Stimulated activated CD4-positive, alpha-beta T cell treated with anti-CD3 and anti-CD28 coated beads, Interleukin-1b, Interleukin-23, amount 100 ng/mL, for 48 hours (primary cell): ENCODE data around the gene EXOC4.
"Not testable (repeated sequence)": the region's sequence is repeated elsewhere in the genome, so short reads cannot be mapped to it uniquely, and the experiment has no call there.

Source experiments
- DNase-seq: peaks from one replicate; pipeline ENCODE4 v3.0.0-alpha.2; 2020

The EXOC4 gene

DNA sequence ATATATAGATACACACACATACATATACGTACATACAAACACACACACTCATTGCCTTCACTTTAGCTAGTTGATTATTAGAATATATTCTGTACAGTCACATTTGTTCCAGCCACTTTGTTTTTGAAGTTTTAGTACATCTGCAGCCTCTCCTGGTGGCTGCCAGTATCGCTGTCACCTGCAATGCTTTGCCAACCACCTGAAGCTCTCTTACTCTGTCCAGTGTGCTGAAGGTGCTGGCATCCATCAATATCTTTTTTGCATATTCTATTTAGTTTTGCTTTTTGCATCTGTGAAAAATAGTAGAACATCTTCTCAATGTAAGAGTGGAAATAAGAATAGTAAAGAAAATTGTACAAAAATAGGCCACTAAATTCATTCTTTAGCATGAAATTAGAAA, 388.6 kb downstream of the EXOC4 start:
- no peak for DNase-seq

DNA sequence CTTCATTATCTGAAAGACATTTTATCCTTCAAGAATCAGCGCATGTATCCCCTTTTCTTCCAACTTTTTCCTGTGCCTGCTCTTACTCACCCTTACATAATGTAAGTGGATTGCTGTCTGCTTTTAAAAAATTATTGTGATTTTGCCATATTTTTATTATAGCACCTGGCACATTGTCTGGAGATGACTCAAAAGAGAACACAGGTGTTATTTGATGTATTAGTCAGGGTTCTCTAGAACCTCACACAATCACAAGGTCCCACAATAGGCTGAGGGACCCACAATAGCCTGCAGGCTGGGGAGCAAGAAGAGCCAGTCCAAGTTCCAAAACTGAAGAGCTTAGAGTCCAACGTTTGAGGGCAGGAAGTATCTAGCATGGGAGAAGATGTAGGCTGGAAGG, 390.0 kb downstream of the EXOC4 start:
- DNase-seq: no peak

DNA sequence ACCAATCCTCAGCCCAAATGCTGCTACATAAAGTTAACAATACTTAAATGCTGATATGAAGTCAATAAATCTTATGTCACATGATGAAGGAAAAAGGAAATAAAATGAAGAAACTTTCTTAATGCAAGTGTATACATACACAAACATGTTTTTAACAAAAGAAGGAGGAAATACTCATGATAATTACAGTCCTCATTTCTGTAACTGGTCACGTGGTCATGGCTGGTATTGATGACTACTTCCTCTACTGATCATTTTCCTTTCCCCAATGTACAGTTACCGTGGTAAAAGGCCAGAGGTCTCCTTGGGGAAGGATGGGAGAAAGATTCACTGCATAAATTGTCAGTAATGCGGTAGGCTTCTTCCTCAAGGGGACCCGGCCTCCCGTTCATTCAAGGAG, 390.8 kb downstream of the EXOC4 start:
- DNase-seq: not testable (repeated sequence)

DNA sequence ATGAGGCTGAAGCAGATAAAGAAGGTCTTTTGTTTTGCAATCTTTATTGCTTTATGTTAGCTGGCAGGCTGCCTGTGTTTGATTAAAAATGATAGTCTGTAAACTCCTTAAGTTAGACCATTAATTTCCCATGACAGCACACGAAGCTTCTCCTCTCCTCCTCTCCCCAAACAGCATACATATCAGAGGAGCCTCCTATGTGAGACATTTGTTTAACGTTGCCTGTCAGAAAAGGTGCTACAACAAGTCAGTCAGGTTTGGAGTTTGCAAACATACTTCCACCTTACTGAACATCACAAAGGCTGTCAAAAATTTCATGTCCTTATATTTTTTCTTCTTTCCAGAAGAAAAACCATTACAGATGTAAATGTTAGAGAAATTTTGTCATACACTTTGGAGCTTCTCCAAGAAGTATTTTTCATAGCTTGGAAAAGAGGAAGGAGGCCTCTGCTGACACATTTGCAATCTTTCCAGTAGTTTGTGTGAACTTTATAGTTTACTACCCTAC, 393.1 kb downstream of the EXOC4 start:
- DNase-seq: no peak

DNA sequence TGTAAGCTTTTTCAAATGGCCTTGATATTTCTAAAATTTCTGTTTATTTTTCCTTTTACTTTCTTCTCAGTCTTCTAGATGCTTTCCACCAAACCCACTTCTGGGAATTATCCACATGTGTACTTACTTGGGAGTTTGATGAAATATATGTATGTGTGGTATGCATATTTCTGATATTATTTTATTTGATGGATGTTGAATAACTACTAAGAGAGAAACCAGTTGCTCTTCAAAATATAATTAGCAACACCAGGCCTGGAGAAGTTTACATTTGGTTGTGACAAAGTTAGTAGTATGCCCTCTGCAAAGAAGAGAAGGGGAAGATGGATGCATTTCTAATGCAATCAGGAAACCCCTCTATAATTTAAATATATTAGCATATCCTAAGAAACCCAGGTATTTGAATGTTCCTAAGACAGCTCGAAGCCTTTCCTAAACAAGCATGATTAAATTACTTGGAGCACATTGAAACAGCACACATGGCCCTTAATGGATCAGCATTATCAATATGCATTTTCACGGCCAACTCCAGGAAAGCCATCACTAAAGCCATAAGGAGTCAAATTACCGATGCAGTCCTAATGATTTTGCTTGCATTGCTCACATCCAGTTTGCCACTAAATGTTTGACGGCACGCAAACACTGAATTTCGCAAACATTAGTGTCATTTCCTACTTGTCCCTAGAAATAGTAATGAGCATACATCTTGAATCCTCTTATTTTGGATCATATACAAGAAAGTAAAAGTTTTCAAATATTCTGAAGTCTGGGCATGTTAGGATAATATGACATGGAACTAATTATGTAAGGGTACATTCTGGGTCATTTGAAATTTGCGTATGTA, 393.8 kb downstream of the EXOC4 start:
- no peak for DNase-seq

DNA sequence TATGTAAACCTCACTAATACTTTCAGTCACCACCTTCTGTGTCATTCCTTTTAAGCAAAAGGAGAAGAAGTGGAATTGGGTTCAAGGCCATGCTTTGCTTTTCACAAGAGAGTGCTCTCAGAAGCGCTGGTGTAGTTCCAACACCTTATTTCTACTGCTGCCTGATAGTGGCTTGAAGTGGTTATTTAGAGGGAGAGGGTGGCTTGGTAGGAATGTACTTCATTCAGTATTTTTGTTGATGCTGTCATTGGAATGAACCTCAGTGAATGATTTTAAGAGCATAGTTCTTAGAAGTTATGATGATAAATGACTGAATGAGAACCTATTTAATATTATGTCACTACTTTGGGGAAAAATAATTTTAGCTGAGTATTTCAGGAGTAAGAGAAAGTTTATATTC, 396.7 kb downstream of the EXOC4 start:
- no peak for DNase-seq

DNA sequence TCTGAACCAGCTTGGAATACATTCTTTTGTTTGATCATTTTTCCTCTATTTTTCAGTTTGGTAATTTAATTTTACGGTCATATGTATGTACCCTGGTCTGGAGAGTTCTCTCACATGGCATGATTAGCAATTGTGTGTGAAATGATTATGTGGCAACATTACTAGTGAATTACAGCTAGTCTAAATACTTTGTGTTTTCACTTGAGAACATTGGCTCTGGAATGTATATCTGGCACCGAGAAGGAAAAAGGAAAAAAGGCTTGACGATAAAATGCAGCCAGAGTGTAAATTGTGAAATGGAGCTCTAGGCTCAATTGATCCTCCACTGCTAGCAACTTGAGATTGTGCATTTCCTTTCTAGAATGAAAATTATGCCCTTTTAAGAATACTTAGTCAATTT, 397.2 kb downstream of the EXOC4 start:
- DNase-seq: no peak

DNA sequence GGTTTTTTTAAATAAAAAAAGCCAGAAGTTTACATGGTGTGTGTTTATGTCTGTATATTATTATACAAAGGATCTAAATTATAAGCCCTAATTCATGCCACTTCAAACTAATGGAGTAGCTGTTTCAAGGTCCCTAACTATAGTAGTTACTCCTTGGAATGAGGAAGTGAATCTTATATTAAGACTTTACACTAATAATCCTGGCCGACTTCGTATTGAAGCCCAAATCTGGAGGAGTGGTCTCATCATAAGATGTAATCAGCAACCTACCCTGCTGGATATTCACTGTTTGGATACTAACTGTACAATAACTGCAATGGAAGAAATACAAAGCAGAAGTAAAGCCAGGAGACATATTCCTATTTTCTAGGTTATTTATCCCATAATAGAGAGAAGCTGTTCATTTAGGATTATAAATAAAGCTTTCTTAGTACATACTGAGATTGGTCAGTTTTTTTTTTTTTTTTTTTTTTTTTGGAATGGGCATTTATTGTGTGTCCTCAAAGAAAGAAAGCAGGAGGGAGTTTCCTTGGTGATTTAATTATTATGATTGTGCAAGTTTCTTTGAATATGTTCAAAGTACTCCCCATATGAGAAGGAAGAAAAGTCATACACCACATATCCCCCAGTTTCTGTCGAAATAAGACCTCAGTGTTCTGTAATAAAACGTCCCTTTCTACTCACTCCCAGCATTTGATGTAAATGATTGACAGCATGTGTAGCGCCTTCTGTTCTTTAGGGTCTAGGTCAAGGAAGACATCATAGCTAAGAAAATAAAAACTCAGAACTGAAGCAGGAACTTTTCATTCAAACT, 397.8 kb downstream of the EXOC4 start:
- no peak for DNase-seq

DNA sequence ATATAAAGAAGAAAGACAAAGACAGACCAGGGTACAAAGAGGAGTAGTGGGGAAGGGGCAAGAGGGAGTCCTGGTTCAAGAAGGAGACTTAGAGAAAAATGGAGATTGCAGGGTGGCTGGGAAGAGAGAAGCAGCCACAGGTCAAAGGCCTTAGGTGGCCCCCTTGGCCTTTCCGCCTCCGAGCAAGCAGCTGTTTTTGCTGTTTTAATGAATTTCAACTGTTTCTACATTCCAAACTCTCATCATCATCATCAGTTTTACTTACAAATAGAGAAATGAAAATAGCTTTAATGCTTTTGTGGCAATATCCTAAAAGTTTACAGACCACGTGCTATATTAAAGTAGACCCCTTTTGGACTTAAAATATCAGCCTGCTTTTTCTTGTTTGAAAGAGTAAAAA, 399.7 kb downstream of the EXOC4 start:
- DNase-seq: no peak

DNA sequence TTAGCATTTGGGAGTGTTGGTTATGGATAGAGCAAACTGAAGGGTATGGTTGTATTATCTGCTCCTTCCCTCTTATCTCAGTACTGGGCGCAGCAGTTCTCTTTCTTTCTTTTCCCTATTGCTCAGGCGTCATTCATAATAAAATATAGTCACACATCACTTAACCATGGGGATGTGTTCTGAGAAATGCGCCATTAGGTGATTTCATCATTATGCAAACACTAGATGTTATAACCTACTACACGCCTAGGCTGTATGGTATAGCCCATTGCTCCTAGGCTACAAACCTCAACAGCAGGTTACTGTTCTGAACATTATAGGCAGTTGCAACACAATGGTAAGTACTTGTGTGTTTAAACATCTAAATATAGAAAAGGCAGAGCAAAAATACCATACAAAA, 401.7 kb downstream of the EXOC4 start:
- no peak for DNase-seq

DNA sequence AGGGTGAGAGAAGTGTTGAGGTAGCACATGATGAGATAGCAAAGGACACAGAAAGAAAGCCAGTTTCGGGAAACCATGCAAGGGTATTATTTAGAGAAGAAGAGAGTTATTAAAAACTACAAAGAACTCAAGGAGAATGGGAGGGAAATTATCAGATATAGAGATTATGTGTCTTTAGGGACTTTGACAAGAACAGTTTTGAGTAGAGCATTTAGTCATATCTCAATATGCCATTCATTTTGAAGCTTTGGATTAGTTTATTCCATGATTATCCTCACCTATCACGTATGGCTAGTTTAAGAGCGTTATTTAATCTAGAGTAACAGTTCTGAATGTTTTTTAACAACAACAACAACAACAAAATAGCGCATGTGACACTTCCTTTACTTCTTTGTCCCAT, 409.4 kb downstream of the EXOC4 start:
- no peak for DNase-seq

DNA sequence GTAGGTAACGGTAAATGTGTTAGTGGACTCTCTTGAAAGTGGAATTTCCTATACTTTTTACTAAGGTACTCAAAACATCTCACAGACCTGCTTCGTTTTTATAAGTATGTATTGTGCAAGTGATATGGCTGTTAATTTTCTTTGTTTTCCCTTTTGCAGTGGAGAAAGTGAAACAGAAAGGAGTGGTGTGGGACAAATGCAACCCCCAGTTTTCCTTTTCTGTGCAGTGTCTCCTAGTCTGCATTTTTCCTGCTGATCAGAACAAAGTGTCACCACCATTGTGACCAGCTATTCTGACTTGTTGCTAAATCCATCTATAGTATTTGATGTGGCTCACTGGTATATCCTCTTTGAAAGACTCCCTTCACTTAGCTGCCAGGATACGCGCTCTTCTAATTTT, 410.0 kb downstream of the EXOC4 start:
- no peak for DNase-seq

DNA sequence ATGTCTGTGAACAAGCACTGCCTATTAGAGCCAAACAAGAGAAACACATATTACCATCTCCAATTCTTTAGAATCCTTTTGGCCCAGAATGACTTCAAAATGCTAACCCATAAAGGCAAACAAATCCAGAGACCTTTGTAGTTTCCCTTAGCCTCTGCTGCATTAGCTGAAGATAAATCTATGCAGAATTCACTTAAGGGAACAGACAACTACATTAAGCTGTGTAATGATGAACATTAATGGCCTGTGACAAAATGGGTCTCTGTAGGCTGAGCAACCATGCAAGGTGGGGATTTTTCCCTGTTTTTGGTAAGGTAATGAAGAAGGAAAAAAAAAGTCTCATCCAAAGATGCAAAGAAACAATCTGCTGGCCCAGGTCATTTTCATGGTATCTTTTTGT, 411.6 kb downstream of the EXOC4 start:
- no peak for DNase-seq

DNA sequence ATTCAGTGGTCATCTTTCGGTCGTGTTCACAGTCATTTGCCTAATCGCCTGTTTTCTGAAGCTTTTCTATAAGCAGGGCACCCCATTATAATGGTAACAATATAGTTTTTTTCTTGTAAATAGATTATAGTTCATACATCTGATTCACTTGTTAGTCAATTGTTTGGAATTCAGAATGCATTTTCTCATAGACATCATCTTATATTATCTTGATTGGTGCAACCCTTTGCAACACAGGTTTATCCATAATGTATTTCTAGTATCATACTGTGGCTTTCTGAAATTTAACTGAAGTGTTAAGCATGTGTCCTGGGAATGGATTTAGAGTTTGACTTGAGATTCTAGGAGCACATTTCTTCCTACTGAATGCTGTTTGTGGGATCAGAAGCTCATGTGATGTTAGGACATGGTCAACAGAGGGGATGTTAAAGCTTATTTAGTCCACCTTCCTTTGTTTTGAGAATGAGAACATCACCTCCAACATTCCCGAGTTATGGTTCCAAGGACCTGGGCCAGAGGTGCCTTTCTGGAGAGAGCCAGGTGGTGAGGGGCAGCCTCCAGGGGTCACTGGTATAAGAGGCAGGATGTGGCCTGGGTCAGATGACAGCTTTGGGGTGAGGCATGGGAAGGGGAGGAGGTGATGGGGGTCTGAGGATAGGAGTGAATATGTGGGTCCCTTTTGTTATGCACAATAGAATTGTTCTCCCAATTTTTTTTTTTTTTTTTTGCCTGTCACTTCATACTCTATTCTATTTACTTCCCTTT, 415.6 kb downstream of the EXOC4 start:
- DNase-seq: no peak

DNA sequence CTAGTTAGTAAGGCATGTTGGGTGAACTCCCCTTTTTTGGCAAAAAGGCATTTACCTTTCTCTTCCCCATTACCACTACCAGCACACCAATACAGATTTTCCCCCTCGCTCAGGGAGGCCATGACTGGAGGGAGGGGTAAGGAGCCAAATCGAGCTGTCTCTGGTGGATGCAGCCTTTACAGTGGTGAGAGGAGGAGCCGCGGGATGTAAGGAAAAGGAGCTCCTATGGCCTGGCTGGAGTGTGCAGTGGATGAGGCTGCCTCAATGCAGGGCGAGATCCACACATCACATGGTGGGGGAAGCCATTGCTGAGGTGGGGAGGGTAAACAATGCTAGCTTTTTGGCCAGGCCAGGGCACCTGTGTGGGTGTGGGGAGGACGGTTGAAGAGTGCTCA, 416.2 kb downstream of the EXOC4 start:
- no peak for DNase-seq

DNA sequence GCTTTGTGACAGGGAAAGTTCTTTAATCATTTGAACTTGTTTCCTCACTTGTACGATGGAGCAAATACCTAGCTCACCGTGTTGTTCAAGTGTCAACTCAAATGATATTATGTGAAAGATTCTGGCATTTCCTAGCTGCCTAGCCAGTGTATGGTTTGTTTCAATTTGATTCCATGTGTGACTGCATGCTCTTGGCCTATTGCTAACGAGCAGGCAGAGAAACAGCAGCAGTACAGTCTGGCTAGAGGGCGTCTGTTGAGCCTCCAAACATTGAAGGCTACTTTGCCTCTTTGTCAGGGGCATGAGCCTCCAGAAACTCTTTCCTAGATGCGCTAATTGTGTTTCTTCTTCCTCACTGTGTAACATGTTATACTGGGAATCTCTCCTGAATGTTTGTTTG, 417.4 kb downstream of the EXOC4 start:
- DNase-seq: no peak

DNA sequence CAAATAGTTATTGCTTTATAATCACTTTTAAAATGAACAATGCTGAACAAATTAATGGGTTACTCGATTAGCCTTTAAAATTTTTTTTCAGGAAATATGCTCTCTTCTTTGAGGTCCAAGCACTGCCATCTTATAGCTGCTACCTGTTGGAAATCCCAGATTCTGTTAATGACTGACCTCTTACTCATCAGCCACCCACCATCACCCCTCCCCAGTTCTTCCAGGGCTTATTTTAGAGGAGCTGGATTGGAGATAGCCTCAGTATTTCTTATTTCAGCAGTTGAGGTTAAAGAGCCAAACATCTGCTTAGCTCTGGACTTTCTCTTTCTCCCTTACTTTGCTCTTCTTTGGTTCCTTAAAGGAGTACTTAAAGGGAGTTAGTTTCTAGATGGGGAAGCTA, 420.0 kb downstream of the EXOC4 start:
- DNase-seq: no peak

DNA sequence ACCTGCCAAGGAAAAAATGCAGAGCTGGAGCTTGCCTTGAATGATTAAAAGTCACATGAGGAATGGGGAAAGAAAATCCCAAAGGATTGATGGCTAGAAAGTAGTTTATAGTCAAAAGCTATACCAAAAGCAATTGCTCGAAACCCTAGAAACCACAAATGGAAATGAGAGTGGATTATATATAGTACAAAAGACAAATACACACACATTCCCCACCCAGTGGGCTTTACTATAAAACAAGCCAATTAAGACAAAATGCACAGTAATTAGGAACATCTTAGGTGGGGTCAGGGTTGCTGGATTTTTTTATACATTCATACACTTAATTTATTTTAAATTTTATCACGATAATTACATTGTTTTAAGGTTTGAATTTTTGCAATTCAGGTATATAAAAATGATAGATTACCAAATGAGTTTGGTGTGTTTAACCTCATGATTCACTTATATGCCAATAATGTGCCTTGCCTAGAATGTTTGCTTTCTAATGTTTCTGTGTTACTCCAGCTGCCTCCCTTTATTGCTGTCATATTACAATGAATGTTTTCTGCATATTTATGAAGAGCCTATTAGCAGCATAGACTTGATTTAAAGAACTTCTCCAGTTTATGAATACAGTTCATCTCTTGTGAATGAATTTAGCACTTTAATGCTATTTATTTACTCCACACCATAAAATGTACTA, 421.3 kb downstream of the EXOC4 start:
- no peak for DNase-seq

DNA sequence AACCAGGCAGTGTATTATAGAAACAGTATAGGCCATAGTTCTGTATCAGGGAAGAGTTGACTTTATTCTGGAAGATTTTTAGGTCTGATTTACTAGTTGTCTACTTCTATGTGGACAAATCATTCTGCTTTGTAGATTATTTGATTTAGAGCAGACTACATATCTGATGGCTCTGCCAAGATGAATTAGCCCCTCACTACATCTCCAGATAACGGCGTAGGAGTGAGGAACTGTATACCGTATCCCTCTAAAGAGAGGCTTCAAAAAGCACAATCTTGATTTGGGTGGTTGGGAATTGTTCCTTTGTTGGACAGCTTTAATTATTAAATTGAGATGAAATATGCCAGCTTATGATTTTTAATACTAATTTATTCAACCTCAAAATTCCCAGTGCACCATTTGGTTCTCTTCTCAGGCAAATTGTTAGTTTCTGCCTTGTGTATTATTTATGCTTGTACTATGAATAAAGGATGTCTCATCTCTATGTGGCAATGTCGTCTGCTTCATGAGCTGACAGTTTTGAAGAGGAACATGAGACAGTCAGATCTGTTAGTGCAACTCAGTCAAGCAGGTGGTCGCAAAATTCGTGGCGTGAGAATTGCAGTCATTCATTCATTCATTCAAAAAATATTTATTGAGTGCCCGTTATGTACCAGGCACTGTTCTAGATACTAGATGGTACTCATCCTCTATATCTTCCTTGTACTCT, 422.8 kb downstream of the EXOC4 start:
- DNase-seq: no peak

DNA sequence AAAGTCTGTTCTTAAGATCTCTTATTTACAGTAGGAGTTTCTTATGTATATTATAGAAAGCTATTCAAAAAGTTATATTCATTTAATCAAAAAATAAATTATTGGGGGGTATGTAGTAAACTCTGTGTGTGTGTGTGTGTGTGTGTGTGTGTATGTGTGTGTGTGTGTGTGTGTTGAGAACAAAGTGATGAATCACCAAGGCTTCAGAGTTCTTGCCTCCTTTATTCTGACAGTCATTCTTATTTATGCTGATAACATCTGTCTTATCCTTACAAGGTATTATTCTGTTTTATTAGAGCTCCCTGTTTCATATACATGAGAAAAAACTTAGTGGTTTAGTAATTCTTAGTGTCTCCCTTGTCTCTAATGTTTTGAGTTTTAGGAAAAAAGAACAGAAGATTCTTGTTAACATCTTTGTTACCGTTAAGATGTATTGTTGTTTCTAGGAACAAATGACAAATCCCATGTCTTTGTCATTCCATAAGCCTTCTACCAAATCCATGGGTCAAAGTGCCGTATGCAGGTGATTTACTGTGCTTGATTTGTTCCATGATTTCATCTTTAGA, 424.0 kb downstream of the EXOC4 start:
- no peak for DNase-seq

DNA sequence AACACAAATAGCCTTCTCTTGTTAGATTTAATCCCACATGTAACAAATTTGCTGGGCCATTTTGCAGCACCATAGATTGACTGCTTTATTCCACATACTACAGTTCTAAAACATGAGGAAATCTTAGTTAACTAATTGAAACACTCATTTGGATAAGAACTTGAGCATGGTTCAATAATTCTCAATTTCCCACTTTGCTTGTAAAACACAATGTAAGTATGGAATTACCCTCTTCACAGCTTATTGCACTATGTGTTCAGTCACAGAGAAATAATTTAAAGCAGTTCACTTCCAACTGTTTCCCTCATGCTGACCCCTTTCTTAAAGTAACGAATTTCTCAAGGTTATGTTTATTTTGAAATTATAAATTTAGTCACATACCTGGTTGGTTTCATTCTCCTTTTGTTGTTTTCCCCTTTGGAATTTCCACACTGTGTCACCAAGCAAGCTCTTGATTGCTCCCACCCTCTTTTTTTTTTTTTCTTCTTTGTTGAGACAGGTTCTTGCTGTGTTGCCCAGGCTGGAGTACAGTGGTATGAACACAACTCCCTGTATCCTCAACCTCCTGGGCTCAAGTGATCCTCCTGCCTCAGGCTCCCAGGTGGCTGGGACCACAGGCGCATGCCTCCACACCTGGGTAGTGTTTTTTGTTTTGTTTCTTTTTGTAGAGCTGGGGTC, 425.4 kb downstream of the EXOC4 start:
- no peak for DNase-seq
